Activated CD4-positive, CD25-positive, alpha-beta regulatory T cell treated with anti-CD3 and anti-CD28 coated beads, Interleukin-2, amount 50 U/mL, for 24 hours (primary cell): ENCODE measurements around the gene HOXC5.

Source experiments
- ATAC-seq, 2 donors: fragments of 150-1000 bp; cut with Tn5 transposase; one replicate each; pipeline ENCODE4 v1.10.0; 2021; ENCODE audit warnings: mild to moderate bottlenecking in 1 of 2, moderate library complexity in 1 of 2

The HOXC5 gene

DNA sequence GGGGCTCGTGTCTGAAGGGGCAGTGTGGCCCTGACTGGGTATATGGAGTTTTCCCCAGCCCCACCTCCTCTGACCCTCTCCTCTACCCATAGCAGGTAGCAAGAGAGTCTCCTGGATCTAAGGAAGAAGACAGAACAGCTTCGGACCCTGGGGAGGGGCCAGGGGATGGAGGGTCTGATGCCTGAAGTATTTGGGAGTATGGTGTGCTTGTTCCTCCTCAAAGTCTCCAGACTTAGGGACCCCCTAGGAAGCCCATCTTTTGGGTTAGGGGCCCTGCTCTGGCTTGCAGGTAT lies 24.6 kb upstream of the HOXC5 start:
- no peak for ATAC-seq

DNA sequence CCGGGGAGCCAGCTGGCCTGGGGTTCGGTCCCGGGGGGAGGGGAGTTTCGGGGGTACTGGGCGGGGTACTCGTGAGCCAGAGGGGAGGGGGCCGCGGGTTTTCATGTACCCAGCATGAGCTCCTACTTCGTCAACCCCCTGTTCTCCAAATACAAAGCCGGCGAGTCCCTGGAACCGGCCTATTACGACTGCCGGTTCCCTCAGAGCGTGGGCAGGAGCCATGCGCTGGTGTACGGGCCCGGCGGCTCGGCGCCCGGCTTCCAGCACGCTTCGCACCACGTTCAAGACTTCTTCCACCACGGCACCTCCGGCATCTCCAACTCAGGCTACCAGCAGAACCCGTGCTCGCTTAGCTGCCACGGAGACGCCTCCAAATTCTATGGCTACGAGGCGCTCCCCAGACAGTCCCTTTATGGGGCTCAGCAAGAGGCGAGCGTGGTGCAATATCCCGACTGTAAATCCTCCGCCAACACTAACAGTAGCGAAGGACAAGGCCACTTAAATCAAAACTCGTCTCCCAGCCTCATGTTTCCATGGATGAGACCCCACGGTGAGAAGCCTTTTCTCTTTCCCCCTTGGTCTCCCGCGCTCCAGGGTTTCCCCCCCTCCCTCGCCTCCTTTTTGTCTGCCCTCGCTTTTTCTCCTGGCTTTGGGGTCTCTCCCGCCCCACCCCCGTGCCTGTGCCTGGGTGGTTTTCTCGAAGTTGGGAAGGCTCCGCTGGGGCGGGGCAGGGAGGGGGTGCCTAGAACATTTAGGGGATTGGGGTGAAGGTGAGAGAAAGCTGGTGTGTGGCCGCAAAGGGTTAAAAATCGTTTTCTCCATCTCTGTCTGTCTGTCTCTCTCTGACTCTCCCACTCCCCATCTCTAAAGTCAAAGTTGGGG lies 23.4 kb upstream of the HOXC5 start:
- ATAC-seq, result peak in 1 of 2 donors; percentile 46

GRCh38 chr12:54010053-54010971 lies 22.5 kb upstream of the HOXC5 start:
- no peak for ATAC-seq

- no peak for ATAC-seq
Measured at GRCh38 chr12:54010972-54011664, 21.7 kb upstream of the HOXC5 start.

DNA sequence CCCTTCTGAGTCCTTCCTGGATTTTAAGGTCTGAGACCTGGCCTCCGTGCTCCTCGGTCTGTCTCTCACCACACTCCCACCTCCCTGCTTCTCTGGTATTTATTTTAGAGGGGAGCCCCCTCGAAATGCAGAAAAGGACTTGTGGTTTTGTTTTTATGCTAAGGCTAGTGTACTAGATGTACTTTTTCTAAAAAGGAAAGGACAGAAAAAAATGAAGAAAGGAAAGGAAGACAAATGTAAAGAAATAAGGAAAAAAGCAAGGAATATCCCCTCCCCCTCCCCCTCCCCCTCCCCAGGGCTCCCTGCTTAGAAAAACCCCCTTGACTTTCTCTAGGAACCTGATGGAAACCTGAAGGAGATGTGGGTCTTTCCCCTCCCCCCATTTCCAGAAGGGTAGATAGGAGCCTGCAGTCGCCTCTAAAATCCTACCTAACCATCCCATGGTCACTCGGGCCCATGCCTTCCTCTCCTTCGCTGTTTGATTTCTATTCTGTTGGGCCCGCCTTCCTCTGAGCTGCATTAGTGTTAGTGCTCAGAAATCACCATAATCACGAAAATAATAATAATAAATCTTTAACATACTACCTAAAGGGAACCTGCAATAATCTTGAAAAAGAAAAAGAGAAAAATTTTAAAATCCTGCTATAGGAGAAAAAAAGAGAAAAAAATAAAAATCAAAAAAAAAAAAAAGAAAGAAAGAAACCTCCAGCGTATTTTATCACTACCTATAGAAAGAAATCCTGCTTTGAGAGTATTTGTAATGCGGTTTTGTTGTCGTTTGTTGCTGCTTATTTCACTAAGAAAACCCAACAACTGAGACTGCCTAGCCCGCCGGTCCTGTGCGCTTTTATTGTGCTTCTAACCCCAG lies 21.0 kb upstream of the HOXC5 start:
- ATAC-seq, result no peak

DNA sequence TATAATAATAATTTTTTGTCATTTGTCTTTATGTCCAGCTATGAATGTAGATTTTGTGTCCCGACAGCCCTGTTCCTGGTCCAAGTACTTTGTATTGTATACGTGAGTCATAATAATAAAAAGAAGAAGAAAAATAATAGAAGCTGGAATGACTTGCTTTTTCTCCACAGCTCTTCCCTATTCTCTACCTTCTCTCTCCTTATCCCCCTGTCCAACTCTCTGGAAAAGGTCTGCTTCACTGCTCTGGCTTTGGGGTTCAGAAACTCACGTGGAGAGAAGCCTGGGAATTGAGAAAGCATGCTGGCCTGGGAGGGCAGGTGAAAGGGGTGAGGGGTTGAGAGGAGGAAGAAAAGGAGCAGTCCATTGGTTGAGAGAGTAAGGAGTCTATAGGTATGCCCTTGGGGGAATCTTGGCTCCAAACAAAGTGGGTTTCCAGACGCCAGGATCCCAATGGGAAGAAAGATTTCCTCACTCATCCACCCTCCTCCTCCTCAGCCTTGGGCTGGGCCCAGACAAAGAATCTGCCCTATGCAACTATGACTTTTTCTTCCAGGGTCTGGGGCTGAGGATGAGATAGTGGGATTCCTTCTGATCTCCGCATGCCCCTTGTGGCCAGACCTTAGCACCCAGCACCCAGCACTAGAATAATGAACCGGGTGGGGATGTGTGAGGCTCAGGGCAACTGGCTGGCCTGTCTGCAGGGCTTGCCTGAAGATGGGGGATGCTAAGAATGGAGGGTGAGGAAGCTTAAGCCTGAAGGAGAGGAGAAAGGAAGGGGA lies 20.0 kb upstream of the HOXC5 start:
- ATAC-seq, result no peak

DNA sequence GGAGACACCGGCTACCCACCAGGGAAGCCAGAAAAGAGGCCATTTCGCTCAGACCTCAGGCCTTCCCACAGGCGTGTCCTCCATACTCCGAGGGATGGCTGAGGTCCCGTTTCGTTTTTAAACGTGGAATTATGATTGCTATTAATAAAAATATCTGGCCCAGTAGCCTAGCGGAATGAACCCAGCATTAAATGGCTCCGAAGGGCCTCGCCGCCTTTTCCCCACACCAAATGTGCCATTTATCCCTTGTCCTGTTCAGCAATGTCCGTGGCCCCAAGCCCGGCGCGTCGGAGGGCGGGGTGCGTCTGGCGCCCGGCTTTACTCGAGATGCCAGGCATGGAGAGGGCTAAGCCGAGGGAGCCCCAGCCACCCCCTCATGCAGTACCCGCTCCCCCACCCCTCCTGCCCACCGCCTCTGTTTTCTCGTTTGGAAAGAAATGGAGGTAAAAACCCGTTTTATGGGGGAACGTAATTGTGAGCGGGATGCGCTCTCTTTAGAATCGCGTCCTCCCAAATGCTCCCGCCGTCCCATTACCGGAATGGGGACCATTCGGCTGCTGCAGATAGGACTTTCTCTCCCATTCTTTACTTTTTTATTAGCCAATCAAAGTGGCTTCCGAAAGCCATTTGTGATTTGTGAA lies 18.4 kb upstream of the HOXC5 start:
- ATAC-seq, result no peak

DNA sequence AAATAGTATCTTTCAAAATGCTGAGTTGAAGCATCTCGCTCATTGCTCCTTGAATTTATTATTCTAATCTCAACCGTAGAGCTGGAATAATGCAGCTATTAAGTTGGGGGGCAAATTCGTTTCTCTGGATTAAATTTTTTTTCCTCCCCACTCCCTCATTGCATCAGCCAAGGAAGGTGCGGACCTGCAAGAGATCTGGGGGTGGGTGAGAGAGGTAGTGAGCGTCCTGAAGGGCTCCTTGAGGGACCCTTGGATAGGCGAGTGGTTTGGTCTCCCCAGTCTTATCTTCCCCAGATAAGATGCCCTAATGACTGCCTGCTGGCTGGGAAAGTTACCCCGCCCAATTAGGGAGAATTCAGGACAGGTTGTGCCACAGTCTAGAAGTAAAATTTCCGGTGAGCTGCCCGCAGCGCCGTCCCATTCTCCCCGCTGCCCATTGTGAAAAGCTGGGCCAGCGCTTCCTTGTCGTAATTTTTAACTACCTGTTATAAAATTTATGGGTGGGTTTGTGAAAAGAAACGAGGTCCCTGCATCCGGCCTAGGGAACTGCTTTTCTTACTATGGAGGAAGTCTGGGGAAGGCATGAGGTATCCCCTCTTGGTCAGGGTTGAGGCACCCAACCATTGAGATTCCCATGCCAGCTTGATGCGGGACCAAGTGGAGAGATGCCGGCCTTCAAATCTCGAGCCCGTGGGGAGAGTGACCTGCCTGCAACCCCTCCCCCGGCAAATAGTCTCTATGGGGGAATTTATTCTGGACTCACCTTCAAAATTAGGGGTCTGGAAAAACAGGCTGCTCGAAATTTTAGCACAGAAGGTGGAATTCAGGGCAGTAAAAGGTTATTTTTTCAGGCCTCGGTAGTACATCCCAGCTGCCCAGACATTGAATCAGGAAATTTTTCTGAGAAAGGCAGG lies 17.6 kb upstream of the HOXC5 start:
- no peak for ATAC-seq

- no peak for ATAC-seq
Measured at GRCh38 chr12:54016051-54016450, 16.8 kb upstream of the HOXC5 start.

DNA sequence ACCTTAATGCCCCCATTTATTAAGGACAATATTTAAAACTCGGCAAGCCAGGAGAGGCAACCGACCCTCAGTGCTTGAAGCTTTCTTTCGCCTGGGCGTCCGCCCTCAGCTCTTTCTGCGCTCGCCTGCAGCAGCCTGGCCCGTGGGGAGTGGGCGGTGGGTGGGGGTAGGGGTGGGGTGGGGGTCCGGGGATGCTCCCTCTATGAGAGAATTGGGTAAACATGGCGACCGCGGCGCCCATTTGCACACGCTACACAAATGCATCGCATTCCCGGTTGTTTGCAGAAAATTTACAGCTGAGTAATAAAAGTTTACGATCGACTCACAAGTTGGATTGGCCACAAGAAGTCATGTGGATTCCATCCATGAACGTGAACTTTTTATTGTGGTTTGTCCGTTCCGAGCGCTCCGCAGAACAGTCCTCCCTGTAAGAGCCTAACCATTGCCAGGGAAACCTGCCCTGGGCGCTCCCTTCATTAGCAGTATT lies 16.3 kb upstream of the HOXC5 start:
- no peak for ATAC-seq

GRCh38 chr12:54017027-54017788 lies 15.6 kb upstream of the HOXC5 start:
- peak; percentile 14 to 28 for ATAC-seq

DNA sequence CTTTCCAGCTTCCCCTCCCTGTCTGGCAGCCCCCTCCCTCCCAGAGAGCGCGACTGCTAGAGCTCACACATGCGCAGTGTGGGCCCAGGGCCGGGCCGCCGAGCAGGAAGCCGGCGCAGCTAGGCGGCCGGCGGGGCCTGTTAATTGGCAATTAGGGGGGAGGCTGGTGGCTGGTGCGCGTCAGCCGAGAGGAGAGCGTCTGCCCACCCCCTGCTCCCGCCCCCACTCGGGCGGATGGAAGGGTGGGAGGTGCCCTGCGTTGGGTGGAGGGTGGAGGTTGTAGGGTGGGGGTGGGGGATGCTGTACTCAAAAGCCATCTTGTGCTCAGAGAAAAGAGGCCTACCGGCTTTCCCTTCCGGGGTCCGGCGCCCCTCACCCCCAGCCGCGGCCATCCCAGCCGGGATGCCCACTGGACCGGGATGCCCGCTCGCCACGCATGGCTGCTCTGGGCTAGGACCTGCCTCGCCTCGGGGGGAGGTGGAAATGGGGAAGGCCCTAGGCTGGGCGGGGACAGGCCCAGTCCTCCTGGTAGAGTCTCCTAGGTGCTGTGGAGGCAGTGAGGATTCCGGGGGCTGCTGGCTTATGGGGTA lies 14.9 kb upstream of the HOXC5 start:
- ATAC-seq, result peak; percentile 82 to 83

- ATAC-seq, result no peak
Measured at GRCh38 chr12:54018468-54018984, 14.3 kb upstream of the HOXC5 start.

GRCh38 chr12:54019091-54019811 lies 13.6 kb upstream of the HOXC5 start:
- no peak for ATAC-seq

DNA sequence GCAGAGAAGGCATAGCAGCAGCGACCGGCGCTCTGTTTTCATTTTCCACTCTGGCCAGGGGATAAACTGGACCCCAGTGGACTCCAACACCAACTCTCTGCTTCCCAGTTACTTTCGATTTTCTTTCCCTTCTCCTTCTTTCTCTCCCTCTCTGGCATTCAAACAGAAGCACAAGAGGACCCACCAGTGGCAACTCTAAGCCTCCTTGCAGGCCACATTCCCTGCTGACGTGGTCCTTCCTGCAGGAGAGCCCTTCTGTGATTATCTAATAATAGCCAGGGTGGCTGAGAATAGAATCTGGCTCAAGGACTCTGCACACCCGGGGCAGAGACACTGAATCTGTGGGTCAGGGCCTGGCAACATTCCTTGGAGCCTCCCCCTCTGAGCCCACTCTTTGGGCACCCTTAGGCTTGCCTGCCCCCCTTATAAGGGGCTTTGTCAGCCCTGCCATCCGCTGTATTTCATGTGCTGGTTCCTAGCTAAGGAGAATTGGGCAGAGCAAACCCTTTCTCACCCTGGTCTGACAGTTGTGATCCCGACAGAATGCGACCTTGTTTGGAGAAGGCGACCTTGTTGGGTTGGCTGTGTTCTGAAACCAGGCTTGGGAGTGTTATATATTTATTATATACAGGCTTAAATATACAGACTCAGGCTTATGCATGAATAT lies 12.8 kb upstream of the HOXC5 start:
- no peak for ATAC-seq

- no peak for ATAC-seq
Measured at GRCh38 chr12:54020591-54021405, 12.1 kb upstream of the HOXC5 start.
